K562 (cell line): ENCODE data around the gene ABAT. TPM values are rescaled to one million over a fixed set of nuclear protein-coding genes. Genes with fewer than 3 reads are reported as not detected.
A peak's percentile ranks its signal among the peaks of the same experiment; 100 is the strongest.

Experiments
- ATAC-seq: fragments of 200-7000 bp; cut with Tn5 transposase; 3 replicates; pipeline ENCODE4 v1.9.1; 2020; ENCODE audit warnings: moderate library complexity
- BruUV-seq: library from RNA; stranded (reverse); fragments of 400-500 nt; replicated peaks from 2 replicates; lab custom pipeline; 2021; lab: Mats Ljungman, UMichigan
- CTCF ChIA-PET: fragments of 300-600 bp; formaldehyde crosslinking; extraction: SDS; loops from one replicate; lab custom pipeline; 2021; ENCODE audit warnings: low intra/inter-chr PET ratio; lab: Yijun Ruan, JAX
- POLR2A ChIA-PET: fragments of 300-600, 350-650 bp; sonication (Branson Sonifier 250); formaldehyde crosslinking; extraction: SDS; loops from one replicate; lab custom pipeline; 2021; ENCODE audit warnings: antibody characterized with exemption, inconsistent platforms; lab: Yijun Ruan, JAX
- DNase-seq, 4 experiments: peaks; one replicate each; pipeline versions ENCODE4 v3.0.0 to v3.0.0-alpha.2; 2011 to 2018; ENCODE audit warnings: low spot score in 3 of 4, mixed read lengths in 3 of 4; ENCODE audit errors: extremely low read depth in 1 of 4
- FAIRE-seq: peaks from 2 replicates; lab custom pipeline; 2011; peaks lifted over from hg19 to GRCh38; lab: Jason Lieb, UNC
- H2AFZ ChIP-seq: 2 replicates; pipeline ENCODE4 v1.6.0; 2011; ENCODE audit warnings: low read depth, low read length, control low read depth, inconsistent platforms
- H3K27ac ChIP-seq: fragments of 200-600 bp; 3 replicates; pipeline ENCODE4 v1.8.0; 2011; ENCODE audit warnings: low read depth, mild to moderate bottlenecking, control low read depth, inconsistent platforms, low read length, moderate library complexity, mixed read lengths; ENCODE audit errors: extremely low read depth
- H3K27me3 ChIP-seq, 2 experiments: fragments of 300-600 bp in 1 of 2; 2 replicates in 1 of 2; 3 replicates in 1 of 2; pipeline versions ENCODE4 v1.6.0 to v1.8.0; 2011; ENCODE audit warnings: inconsistent platforms in 2 of 2, low read length in 2 of 2, mild to moderate bottlenecking in 1 of 2, mixed read lengths in 1 of 2, moderate library complexity in 1 of 2; ENCODE audit not compliant: control insufficient read depth in 2 of 2, insufficient read depth in 2 of 2
- H3K36me3 ChIP-seq: fragments of 300-600 bp; 3 replicates; pipeline ENCODE4 v1.8.0; 2011; ENCODE audit warnings: mild to moderate bottlenecking, low read length, inconsistent platforms; ENCODE audit not compliant: control insufficient read depth, insufficient read depth
- H3K4me1 ChIP-seq, 2 experiments: fragments of 200-600 bp in 1 of 2; replicated peaks in 1 of 2; 2 replicates in 1 of 2; 3 replicates in 1 of 2; pipeline versions ENCODE4 v1.5.1 to v1.8.0; 2011; ENCODE audit warnings: inconsistent platforms in 2 of 2, low read length in 2 of 2, mild to moderate bottlenecking in 1 of 2, mixed read lengths in 1 of 2, moderate library complexity in 1 of 2; ENCODE audit not compliant: control insufficient read depth in 2 of 2, insufficient read depth in 2 of 2
- H3K4me2 ChIP-seq: 2 replicates; pipeline ENCODE4 v1.6.1; 2011; ENCODE audit warnings: low read length, control low read depth, inconsistent platforms, mixed read lengths; ENCODE audit not compliant: insufficient read depth
- H3K4me3 ChIP-seq: fragments of 200-600 bp; sonication (generic), shearing (Covaris generic); 2 replicates; pipeline ENCODE4 v1.5.1; 2016; ENCODE audit warnings: control low read depth, inconsistent platforms
- H3K79me2 ChIP-seq: fragments of 200-600 bp; 3 replicates; pipeline ENCODE4 v1.8.0; 2011; ENCODE audit warnings: low read length, inconsistent platforms; ENCODE audit not compliant: control insufficient read depth, insufficient read depth
- H3K9ac ChIP-seq, 2 experiments: 2 replicates each; pipeline versions ENCODE4 v1.6.0 to v1.6.1; 2011; ENCODE audit warnings: low read depth in 2 of 2, low read length in 2 of 2, control low read depth in 1 of 2, inconsistent platforms in 1 of 2, mild to moderate bottlenecking in 1 of 2, mixed read lengths in 1 of 2; ENCODE audit not compliant: insufficient read depth in 1 of 2
- H3K9me1 ChIP-seq: one replicate; pipeline ENCODE4 v1.6.0; 2011; ENCODE audit warnings: inconsistent platforms, mild to moderate bottlenecking, low read length, moderate library complexity; ENCODE audit not compliant: control insufficient read depth, insufficient read depth
- H3K9me3 ChIP-seq: replicated peaks from 2 replicates; pipeline ENCODE4 v1.5.1; 2011; ENCODE audit warnings: low read depth, low read length, inconsistent platforms; ENCODE audit not compliant: control insufficient read depth, insufficient read depth
- H4K20me1 ChIP-seq: replicated peaks from 2 replicates; pipeline ENCODE4 v1.6.1; 2011; ENCODE audit warnings: low read length, inconsistent platforms, mixed read lengths; ENCODE audit not compliant: control insufficient read depth, insufficient read depth
- ADNP ChIP-seq: fragments of 200-800 bp; sonication (Bioruptor generic); IDR thresholded peaks from 2 replicates; pipeline ENCODE4 v1.6.1; 2016; ENCODE audit warnings: missing genetic modification characterization, missing compliant biosample characterization
- BCOR ChIP-seq: fragments of 450-650 bp; IDR thresholded peaks from 2 replicates; pipeline ENCODE4 v1.6.1; 2016
- CHD2 ChIP-seq: IDR thresholded peaks from 2 replicates; pipeline ENCODE4 v1.6.1; 2011; ENCODE audit warnings: low read depth, low read length
- KDM1A ChIP-seq, 2 experiments: fragments of 450-650 bp; IDR thresholded peaks; 2 replicates each; pipeline ENCODE4 v1.6.1; 2016; ENCODE audit warnings: mild to moderate bottlenecking in 2 of 2
- KLF10 ChIP-seq: fragments of 250-450 bp; sonication (Bioruptor Pico); IDR thresholded peaks from 2 replicates; pipeline ENCODE4 v1.6.1; 2021; ENCODE audit warnings: matching md5 sums
- MED1 ChIP-seq: sonication (generic); formaldehyde crosslinking; IDR thresholded peaks from 2 replicates; pipeline ENCODE4 v1.8.1; 2023; ENCODE audit warnings: missing genetic modification reagents, borderline replicate concordance
- RBM25 ChIP-seq: fragments of 200-400 bp; formaldehyde crosslinking; IDR thresholded peaks from 2 replicates; pipeline ENCODE4 v1.6.1; 2018; ENCODE audit warnings: low read length, low read depth, moderate library complexity; ENCODE audit not compliant: severe bottlenecking
- SMARCA4 ChIP-seq: fragments of 450-650 bp; IDR thresholded peaks from 2 replicates; pipeline ENCODE4 v1.6.1; 2016
- SMARCA5 ChIP-seq: fragments of 450-650 bp; IDR thresholded peaks from 2 replicates; pipeline ENCODE4 v1.6.1; 2016
- STAT5B ChIP-seq: fragments of 250-450 bp; sonication (Bioruptor Pico); IDR thresholded peaks from 2 replicates; pipeline ENCODE4 v1.8.0; 2021; ENCODE audit warnings: mild to moderate bottlenecking, inconsistent platforms
- ZNF146 ChIP-seq: IDR thresholded peaks from one replicate; pipeline ENCODE4 v1.6.1; 2018; ENCODE audit warnings: missing compliant biosample characterization; ENCODE audit not compliant: unreplicated experiment
- ZNF24 ChIP-seq: fragments of 450-650 bp; IDR thresholded peaks from 2 replicates; pipeline ENCODE4 v1.6.1; 2016
- WGBS: fragments of 100-300 bp; shearing (Covaris generic); methylation state at CpG from one replicate; pipeline ENCODE4 v1.1.6; 2016; ENCODE audit warnings: low coverage, mixed read lengths; ENCODE audit not compliant: insufficient coverage; ENCODE audit errors: missing lambda C conversion rate; 5-methylcytosine and 5-hydroxymethylcytosine counted together
- in situ Hi-C: fragments of 300-500 bp; cut with MboI; formaldehyde crosslinking; loops from 4 replicates; pipeline ENCODE4 v1.15.0; 2018; ENCODE audit warnings: inconsistent platforms, mixed read lengths
- intact Hi-C: fragments of 100-400 bp; cut with micrococcal nuclease; formaldehyde crosslinking; loops from 2 replicates; pipeline ENCODE4 v1.14.2; 2022
- polyA plus RNA-seq, 8 experiments: library from polyadenylated mRNA; depleted of rRNA in 4 of 8; stranded (reverse) in 5 of 8; unstranded in 3 of 8; fragments of >200 nt; fragmentation: Nextera tagmentation in 2 of 8; fragmentation: Illumina TruSeq in 1 of 8; extraction: Ambion mirVana in 2 of 8; extraction: Trizol in 1 of 8; gene quantifications; 2 replicates each; pipeline versions ENCODE4 v1.2.1 to v1.2.3, GENCODE V29; 2011 to 2014; ENCODE audit warnings: inconsistent platforms in 1 of 8, missing spikeins in 1 of 8
- total RNA-seq, 7 experiments: library from RNA; depleted of rRNA in 6 of 7; stranded (reverse); fragments of >200 nt in 6 of 7; fragmentation: Illumina TruSeq in 2 of 7; extraction: Trizol in 2 of 7; gene quantifications; 2 replicates each; pipeline versions ENCODE4 v1.2.1 to v1.2.3, GENCODE V29; 2011 to 2021; ENCODE audit warnings: low replicate concordance in 1 of 7
- TF ChIP-seq, protein P1 (sequence below): fragments of 250-450 bp; sonication (Bioruptor Pico); IDR thresholded peaks from 2 replicates; pipeline ENCODE4 v1.4.0; 2020; ENCODE audit warnings: mild to moderate bottlenecking

Gene ABAT
- total and polyA plus RNA-seq, 9 of the 15 experiments (the other 6 are each of a cell fraction or from before 2014, with no cell fraction given): 0.01 to 0.49 (median 0.10) TPM

DNA sequence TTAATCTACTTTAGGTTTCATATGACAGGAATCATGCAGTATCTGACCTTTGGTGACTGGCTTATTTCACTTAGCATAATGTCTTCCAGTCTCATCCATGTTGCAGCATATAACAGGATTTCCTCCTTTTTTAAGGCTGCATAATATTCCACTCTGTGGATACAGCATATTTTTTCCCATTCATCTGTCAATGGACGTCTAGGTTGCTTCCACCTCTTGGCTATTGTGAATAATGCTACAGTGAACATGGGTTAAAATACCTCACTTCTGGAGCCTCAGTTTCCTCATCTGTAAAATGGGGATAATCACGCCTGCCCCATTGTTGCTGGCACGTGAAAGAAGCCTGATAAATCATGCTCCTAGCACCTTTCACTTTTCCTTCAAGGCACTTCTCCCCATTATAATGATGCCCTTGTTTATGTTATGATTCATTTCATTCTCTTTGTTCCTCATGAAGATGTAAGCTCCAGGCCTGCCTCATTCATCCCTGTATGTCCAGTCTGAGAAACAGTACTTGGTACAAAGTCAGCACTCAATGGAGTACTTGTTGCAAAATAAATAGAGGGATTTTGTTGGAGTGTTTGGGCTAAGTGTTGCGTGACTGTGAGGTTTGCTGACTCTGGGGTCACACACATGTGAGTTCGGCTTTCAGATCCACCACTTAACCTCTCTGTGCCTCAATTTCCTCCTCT is 59.6 kb downstream of the ABAT start:
- H3K9me3 ChIP-seq: no peaks in the 10 kb centered on the region
- FAIRE-seq (no peak), DNase-seq (no peak)
- no peak overlapping the region for H2AFZ ChIP-seq
- in situ Hi-C loops (no loop called here), intact Hi-C loops (no loop called here)
- BruUV-seq: no TSS peak
- peak; percentile 92 for TF ChIP-seq RBM25
- no peak for TF ChIP-seq ZNF24
- no peak for TF ChIP-seq STAT5B (CRISPR knock-in tag)
- TF ChIP-seq SMARCA5: peak; percentile 57; the same call in 1 of the 2 replicates
- TF ChIP-seq KDM1A (IDR thresholded peaks at IDR 0.05): peak; percentile 72 to 74
- no peak for TF ChIP-seq CHD2
- no peak for TF ChIP-seq SMARCA4
- no peak for TF ChIP-seq KLF10 (CRISPR knock-in tag)
- peak; percentile 94 for TF ChIP-seq ZNF146 (CRISPR knock-in tag)
- no peak for TF ChIP-seq MED1 (CRISPR knock-in tag)
- TF ChIP-seq BCOR: peak; percentile 95
- TF ChIP-seq, protein P1, sequence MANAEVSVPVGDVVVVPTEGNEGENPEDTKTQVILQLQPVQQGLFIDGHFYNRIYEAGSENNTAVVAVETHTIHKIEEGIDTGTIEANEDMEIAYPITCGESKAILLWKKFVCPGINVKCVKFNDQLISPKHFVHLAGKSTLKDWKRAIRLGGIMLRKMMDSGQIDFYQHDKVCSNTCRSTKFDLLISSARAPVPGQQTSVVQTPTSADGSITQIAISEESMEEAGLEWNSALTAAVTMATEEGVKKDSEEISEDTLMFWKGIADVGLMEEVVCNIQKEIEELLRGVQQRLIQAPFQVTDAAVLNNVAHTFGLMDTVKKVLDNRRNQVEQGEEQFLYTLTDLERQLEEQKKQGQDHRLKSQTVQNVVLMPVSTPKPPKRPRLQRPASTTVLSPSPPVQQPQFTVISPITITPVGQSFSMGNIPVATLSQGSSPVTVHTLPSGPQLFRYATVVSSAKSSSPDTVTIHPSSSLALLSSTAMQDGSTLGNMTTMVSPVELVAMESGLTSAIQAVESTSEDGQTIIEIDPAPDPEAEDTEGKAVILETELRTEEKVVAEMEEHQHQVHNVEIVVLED (CRISPR knock-in tag): no peak
- TF ChIP-seq ADNP: peak; percentile 74
- TF ChIP-seq, all 486 proteins: peak for 6
- no peaks in the 10 kb centered on the region; a peak in 1 of 5 replicates for H3K4me1 ChIP-seq
- H3K9ac ChIP-seq: no peak overlapping the region
- no peak overlapping the region for H3K4me3 ChIP-seq
- WGBS: 19% methylated on average over 5 of the region's 5 CpGs
- H3K27ac ChIP-seq: no peak overlapping the region
- no peaks in the 10 kb centered on the region for H3K36me3 ChIP-seq
- POLR2A ChIA-PET: no interaction called here
- H4K20me1 ChIP-seq: no peaks in the 10 kb centered on the region
- H3K27me3 ChIP-seq: peaks cover 2 to 31% of the 10 kb centered on the region in 2 experiments; a peak in 3 of 5 replicates
- CTCF ChIA-PET: no interaction called here
- H3K9me1 ChIP-seq: no peaks in the 10 kb centered on the region
- H3K79me2 ChIP-seq: no peaks in the 10 kb centered on the region
- no peak overlapping the region for H3K4me2 ChIP-seq
- no peak for ATAC-seq
